GM23338 (cell line): ENCODE data around the gene PLPP6. TPM values are rescaled to one million over a fixed set of nuclear protein-coding genes. Genes with fewer than 3 reads are reported as not detected.
A peak's percentile ranks its signal among the peaks of the same experiment; 100 is the strongest.
"Not testable (repeated sequence)": the region's sequence is repeated elsewhere in the genome, so short reads cannot be mapped to it uniquely, and the experiment has no call there.

Experiments
- ATAC-seq: fragments of 200-7000 bp; cut with Tn5 transposase; 3 replicates; pipeline ENCODE4 v1.9.1; 2020
- DNase-seq: peaks from one replicate; pipeline ENCODE4 v3.0.0-alpha.2; 2015; ENCODE audit warnings: low spot score
- H2AFZ ChIP-seq: fragments of 200-600 bp; sonication (generic); 2 replicates; pipeline ENCODE4 v1.8.0; 2016; ENCODE audit warnings: antibody characterized with exemption, mild to moderate bottlenecking, moderate library complexity
- H3F3A ChIP-seq: fragments of 200-600 bp; sonication (generic); replicated peaks from 2 replicates; pipeline ENCODE4 v1.8.0; 2017; ENCODE audit warnings: antibody characterized with exemption, mixed run types, low read depth
- H3K27ac ChIP-seq: fragments of 200-600 bp; sonication (generic); 2 replicates; pipeline ENCODE4 v1.6.1; 2016; ENCODE audit warnings: low read depth
- H3K27me3 ChIP-seq: fragments of 200-600 bp; sonication (generic); 2 replicates; pipeline ENCODE4 v1.8.0; 2016; ENCODE audit warnings: mild to moderate bottlenecking, mixed run types, moderate library complexity; ENCODE audit not compliant: insufficient read depth
- H3K36me3 ChIP-seq: fragments of 200-600 bp; sonication (generic); 2 replicates; pipeline ENCODE4 v1.8.0; 2016; ENCODE audit warnings: mild to moderate bottlenecking; ENCODE audit not compliant: insufficient read depth
- H3K4me1 ChIP-seq: fragments of 200-600 bp; sonication (generic); 2 replicates; pipeline ENCODE4 v1.8.0; 2016; ENCODE audit warnings: mild to moderate bottlenecking, moderate library complexity; ENCODE audit not compliant: insufficient read depth
- H3K4me2 ChIP-seq: fragments of 200-600 bp; sonication (generic); 2 replicates; pipeline ENCODE4 v1.7.1; 2017; ENCODE audit warnings: mixed run types
- H3K4me3 ChIP-seq: fragments of 200-600 bp; sonication (generic); 2 replicates; pipeline ENCODE4 v1.6.1; 2016; ENCODE audit warnings: mixed run types
- H3K79me2 ChIP-seq: fragments of 200-600 bp; sonication (generic); replicated peaks from 2 replicates; pipeline ENCODE4 v1.8.0; 2017; ENCODE audit warnings: mild to moderate bottlenecking; ENCODE audit not compliant: insufficient read depth
- H3K9me2 ChIP-seq: fragments of 200-600 bp; sonication (generic); 2 replicates; pipeline ENCODE4 v1.8.0; 2017; ENCODE audit not compliant: insufficient read depth
- H4K20me1 ChIP-seq: fragments of 200-600 bp; sonication (generic); replicated peaks from 2 replicates; pipeline ENCODE4 v1.8.0; 2017; ENCODE audit warnings: mild to moderate bottlenecking; ENCODE audit not compliant: insufficient read depth
- H3K27ac Mint-ChIP-seq: 2 replicates; pipeline ENCODE4 v1.8.0; 2020; ENCODE audit warnings: inconsistent platforms, mild to moderate bottlenecking, moderate library complexity, mixed read lengths
- H3K27me3 Mint-ChIP-seq: 3 replicates; pipeline ENCODE4 v1.8.0; 2022; ENCODE audit warnings: low read depth, mild to moderate bottlenecking, moderate library complexity, mixed read lengths, inconsistent platforms; ENCODE audit not compliant: insufficient read depth, poor library complexity
- H3K36me3 Mint-ChIP-seq: 3 replicates; pipeline ENCODE4 v1.8.0; 2021; ENCODE audit warnings: low read depth, mild to moderate bottlenecking, inconsistent platforms, moderate library complexity, mixed read lengths
- H3K4me1 Mint-ChIP-seq: 3 replicates; pipeline ENCODE4 v1.8.0; 2020; ENCODE audit warnings: mild to moderate bottlenecking, inconsistent platforms, mixed read lengths
- H3K4me3 Mint-ChIP-seq: 3 replicates; pipeline ENCODE4 v1.8.0; 2021; ENCODE audit warnings: moderate library complexity, mild to moderate bottlenecking, inconsistent platforms, mixed read lengths
- H3K9me3 Mint-ChIP-seq: 3 replicates; pipeline ENCODE4 v1.8.0; 2020; ENCODE audit warnings: moderate library complexity, mild to moderate bottlenecking, inconsistent platforms, mixed read lengths
- CREB1 ChIP-seq: fragments of 250-450 bp; sonication (Bioruptor Pico); IDR thresholded peaks from 2 replicates; pipeline ENCODE4 v1.5.0; 2020; ENCODE audit warnings: low read depth, mild to moderate bottlenecking, moderate library complexity
- ETS1 ChIP-seq: IDR thresholded peaks from 2 replicates; pipeline ENCODE4 v1.6.1; 2016; ENCODE audit warnings: antibody characterized with exemption
- EZH2 ChIP-seq: fragments of 200-600 bp; sonication (generic); IDR thresholded peaks from one replicate; pipeline ENCODE4 v1.8.0; 2017; ENCODE audit warnings: antibody characterized with exemption, mild to moderate bottlenecking, low read depth; ENCODE audit not compliant: unreplicated experiment
- EZH2phosphoT487 ChIP-seq: fragments of 200-600 bp; sonication (generic); IDR thresholded peaks from one replicate; pipeline ENCODE4 v1.8.1; 2018; ENCODE audit warnings: antibody characterized with exemption; ENCODE audit not compliant: unreplicated experiment
- JUNB ChIP-seq: IDR thresholded peaks from one replicate; pipeline ENCODE4 v1.6.1; 2016; ENCODE audit warnings: antibody characterized with exemption; ENCODE audit not compliant: unreplicated experiment
- NANOG ChIP-seq: IDR thresholded peaks from 2 replicates; pipeline ENCODE4 v1.6.1; 2016; ENCODE audit warnings: antibody characterized with exemption, borderline replicate concordance
- POLR2AphosphoS5 ChIP-seq: IDR thresholded peaks from 2 replicates; pipeline ENCODE4 v1.6.1; 2016; ENCODE audit warnings: antibody characterized with exemption, low read depth
- ZNF114 ChIP-seq: fragments of 250-450 bp; sonication (Bioruptor Pico); IDR thresholded peaks from 2 replicates; pipeline ENCODE4 v1.5.0; 2020; ENCODE audit warnings: mild to moderate bottlenecking, moderate library complexity
- ZNF331 ChIP-seq: fragments of 250-450 bp; sonication (Bioruptor Pico); IDR thresholded peaks from 2 replicates; pipeline ENCODE4 v1.5.0; 2020; ENCODE audit warnings: low read depth, mild to moderate bottlenecking, moderate library complexity
- polyA plus RNA-seq: library from polyadenylated mRNA; unstranded; fragments of >200 nt; fragmentation: Nextera tagmentation; extraction: Ambion mirVana; gene quantifications from 2 replicates; pipeline ENCODE4 v1.2.1, GENCODE V29; 2016
- total RNA-seq: library from RNA; depleted of rRNA; stranded (reverse); fragments of >200 nt; shearing (Covaris generic); gene quantifications from 2 replicates; pipeline ENCODE4 v1.2.3, GENCODE V29; 2014
- TF ChIP-seq, protein P1 (sequence below), 2 experiments: fragments of 200-600 bp in 1 of 2; sonication (generic) in 1 of 2; conservative IDR thresholded peaks; 2 replicates each; pipeline versions ENCODE4 v1.5.1 to v1.6.1; 2016 to 2017; ENCODE audit warnings: antibody characterized with exemption in 2 of 2, low read depth in 2 of 2, mild to moderate bottlenecking in 2 of 2, moderate library complexity in 1 of 2

Gene PLPP6
- total and polyA plus RNA-seq, 2 experiments from 2014 or later: 6.3 to 13.2 TPM

DNA sequence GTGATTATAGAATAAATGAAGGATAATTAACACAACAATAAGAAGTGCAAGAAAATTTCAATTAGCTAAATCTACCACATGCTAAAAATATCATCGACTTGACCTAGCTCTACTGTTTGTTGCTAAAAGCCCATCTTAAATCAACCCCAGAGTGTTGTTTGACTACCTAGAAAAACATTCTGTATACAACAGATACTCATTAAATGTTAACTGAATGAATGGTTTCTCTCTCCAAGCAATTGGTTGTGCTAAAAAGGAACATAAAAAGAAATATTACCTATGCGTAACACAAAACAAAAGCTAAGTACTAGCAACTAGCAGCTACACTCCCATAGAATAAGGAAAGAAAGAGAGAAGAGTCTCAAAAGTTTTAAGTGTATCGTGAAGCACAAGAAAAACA lies 5.5 kb upstream of the PLPP6 start:
- peaks cover 26% of the 10 kb centered on the region for H3K4me1 Mint-ChIP-seq
- H3F3A ChIP-seq: no peaks in the 10 kb centered on the region
- H3K27me3 Mint-ChIP-seq: peaks cover 3% of the 10 kb centered on the region
- no peak overlapping the region for H3K4me3 Mint-ChIP-seq
- 0 out of 3 replicates have a peak, but pooled peaks cover 3% of the 10 kb centered on the region for H3K9me3 Mint-ChIP-seq
- TF ChIP-seq JUNB (no peak), EZH2 (no peak), POLR2AphosphoS5 (no peak; the same call in 1 of the 2 replicates)
- TF ChIP-seq, protein P1, sequence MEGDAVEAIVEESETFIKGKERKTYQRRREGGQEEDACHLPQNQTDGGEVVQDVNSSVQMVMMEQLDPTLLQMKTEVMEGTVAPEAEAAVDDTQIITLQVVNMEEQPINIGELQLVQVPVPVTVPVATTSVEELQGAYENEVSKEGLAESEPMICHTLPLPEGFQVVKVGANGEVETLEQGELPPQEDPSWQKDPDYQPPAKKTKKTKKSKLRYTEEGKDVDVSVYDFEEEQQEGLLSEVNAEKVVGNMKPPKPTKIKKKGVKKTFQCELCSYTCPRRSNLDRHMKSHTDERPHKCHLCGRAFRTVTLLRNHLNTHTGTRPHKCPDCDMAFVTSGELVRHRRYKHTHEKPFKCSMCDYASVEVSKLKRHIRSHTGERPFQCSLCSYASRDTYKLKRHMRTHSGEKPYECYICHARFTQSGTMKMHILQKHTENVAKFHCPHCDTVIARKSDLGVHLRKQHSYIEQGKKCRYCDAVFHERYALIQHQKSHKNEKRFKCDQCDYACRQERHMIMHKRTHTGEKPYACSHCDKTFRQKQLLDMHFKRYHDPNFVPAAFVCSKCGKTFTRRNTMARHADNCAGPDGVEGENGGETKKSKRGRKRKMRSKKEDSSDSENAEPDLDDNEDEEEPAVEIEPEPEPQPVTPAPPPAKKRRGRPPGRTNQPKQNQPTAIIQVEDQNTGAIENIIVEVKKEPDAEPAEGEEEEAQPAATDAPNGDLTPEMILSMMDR (conservative IDR thresholded peaks at IDR 0.05; ENCODE audit: low read depth in 2 of 2): no peak
- H3K36me3 ChIP-seq: no peaks in the 10 kb centered on the region
- no peak overlapping the region for H3K4me3 ChIP-seq
- peaks cover 28% of the 10 kb centered on the region for H3K4me1 ChIP-seq
- no peaks in the 10 kb centered on the region for H4K20me1 ChIP-seq
- no peak for DNase-seq
- peak overlapping the region; percentile 23; the same call in 1 of the 2 replicates for H3K4me2 ChIP-seq
- H2AFZ ChIP-seq: no peak overlapping the region
- H3K27ac ChIP-seq: peak overlapping the region; percentile 30; the same call in 1 of the 2 replicates
- no peak overlapping the region for H3K27ac Mint-ChIP-seq
- no peaks in the 10 kb centered on the region for H3K9me2 ChIP-seq
- no peaks in the 10 kb centered on the region for H3K79me2 ChIP-seq
- H3K36me3 Mint-ChIP-seq: peaks cover 4% of the 10 kb centered on the region; the same call in 1 of the 3 replicates
- H3K27me3 ChIP-seq: no peaks in the 10 kb centered on the region
- no peak for ATAC-seq

DNA sequence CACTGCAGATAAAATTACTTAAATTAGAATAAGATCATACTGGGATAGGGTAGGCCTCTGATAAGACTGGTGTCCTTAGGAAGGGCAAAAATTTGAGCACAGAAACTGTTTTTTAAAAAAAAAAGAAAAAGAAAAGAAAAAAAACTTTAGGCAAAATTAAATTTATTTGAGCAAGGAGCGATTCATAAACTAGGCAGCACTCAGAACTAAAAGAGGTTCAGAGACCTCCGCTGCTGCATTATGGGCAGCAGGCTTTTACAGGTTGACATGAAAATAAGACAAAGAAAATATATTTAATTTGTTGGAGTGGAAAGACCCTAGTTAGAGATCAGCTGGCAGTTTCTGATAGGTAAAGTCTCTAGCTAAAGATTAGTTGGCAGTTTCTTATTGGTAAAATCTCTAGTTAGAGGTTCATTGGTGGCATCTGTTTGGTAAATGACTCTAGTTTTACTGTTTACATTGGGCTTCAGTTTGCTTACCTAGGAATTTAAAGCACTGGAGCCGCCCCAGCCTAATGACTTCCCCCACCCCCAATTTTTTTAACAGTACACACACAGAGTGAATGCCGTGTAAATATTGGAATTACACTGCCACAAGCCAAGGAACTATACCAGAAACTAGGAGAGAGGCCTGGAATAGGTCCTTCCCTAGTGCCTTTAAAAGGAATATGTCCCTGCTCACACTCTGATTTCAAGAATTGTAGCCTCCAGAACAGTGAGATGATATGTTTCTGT lies 4.5 kb upstream of the PLPP6 start:
- Histone ChIP-seq H4K20me1 (no peaks in the 10 kb centered on the region), H3F3A (no peaks in the 10 kb centered on the region), H3K4me3 (no peak overlapping the region), H3K27me3 (no peaks in the 10 kb centered on the region), H3K27ac (peak overlapping the region; percentile 27; the same call in 1 of the 2 replicates), H3K36me3 (no peaks in the 10 kb centered on the region), H3K4me2 (no peak overlapping the region), H3K4me1 (peaks cover 28% of the 10 kb centered on the region), H3K9me2 (no peaks in the 10 kb centered on the region), H3K79me2 (no peaks in the 10 kb centered on the region), H2AFZ (no peak overlapping the region)
- peaks cover 31% of the 10 kb centered on the region for H3K4me1 Mint-ChIP-seq
- H3K36me3 Mint-ChIP-seq: peaks cover 4% of the 10 kb centered on the region; the same call in 1 of the 3 replicates
- H3K27ac Mint-ChIP-seq: no peak overlapping the region
- 0 out of 3 replicates have a peak, but pooled peaks cover 3% of the 10 kb centered on the region for H3K9me3 Mint-ChIP-seq
- ATAC-seq (no peak), DNase-seq (no peak)
- no peak overlapping the region for H3K4me3 Mint-ChIP-seq
- TF ChIP-seq ZNF331 (CRISPR knock-in tag) (no peak), ETS1 (no peak), ZNF114 (CRISPR knock-in tag) (no peak), NANOG (no peak), EZH2phosphoT487 (no peak), JUNB (no peak), CREB1 (CRISPR knock-in tag) (no peak), EZH2 (no peak)
- peaks cover 8% of the 10 kb centered on the region for H3K27me3 Mint-ChIP-seq

GRCh38 chr9:4660665-4661064 lies 1.4 kb upstream of the PLPP6 start:
- not testable (repeated sequence) for H3K27me3 Mint-ChIP-seq, H3F3A ChIP-seq, H3K36me3 Mint-ChIP-seq, H3K4me3 Mint-ChIP-seq, H3K36me3 ChIP-seq, H3K4me2 ChIP-seq, ATAC-seq, H3K27ac Mint-ChIP-seq, H3K4me3 ChIP-seq, H3K9me3 Mint-ChIP-seq, H3K27me3 ChIP-seq, H4K20me1 ChIP-seq, H3K27ac ChIP-seq, H3K9me2 ChIP-seq, H2AFZ ChIP-seq, DNase-seq
- peaks cover 13% of the 10 kb centered on the region; the same call in 1 of the 2 replicates for H3K79me2 ChIP-seq
- H3K4me1 ChIP-seq: peaks cover 55% of the 10 kb centered on the region
- H3K4me1 Mint-ChIP-seq: peaks cover 59% of the 10 kb centered on the region
